Central memory CD4-positive, alpha-beta T cell (primary cell): ENCODE data around the gene TAAR2.
"Not testable (repeated sequence)": the region's sequence is repeated elsewhere in the genome, so short reads cannot be mapped to it uniquely, and the experiment has no call there.

Experiments used
- DNase-seq: peaks from one replicate; pipeline ENCODE4 v3.0.0; 2022
- total RNA-seq, 3 experiments: gene quantifications; one replicate each; lab custom pipeline; 2026; lab: John Stamatoyannopoulos, UW

Gene TAAR2
- total RNA-seq = 0 reads per million in 3 experiments

DNA sequence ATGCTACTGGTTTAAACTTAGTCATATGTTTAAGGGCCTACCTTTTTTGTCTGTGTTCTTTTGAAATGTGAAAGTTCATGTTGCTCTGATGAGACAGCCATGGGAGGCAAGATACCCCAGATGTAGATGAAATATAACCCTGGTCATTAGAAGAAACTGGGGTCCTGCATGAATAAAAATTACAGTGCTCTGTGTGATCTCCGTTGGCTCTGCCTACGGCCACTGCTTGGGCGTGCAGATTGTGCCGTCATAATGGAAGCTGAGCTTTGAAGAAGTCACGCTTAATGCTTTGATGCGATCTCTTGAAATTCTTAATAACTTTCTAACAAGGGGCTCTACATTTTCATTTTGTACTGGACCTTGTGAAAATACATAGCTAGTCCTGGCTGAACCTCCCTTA lies at the start of gene TAAR2:
Gene TAAR2 (minus strand): TSS at position 101 of the 400 bp plus-strand sequence. CDS start 0 bp downstream, at position 101.
- DNase-seq = no peak

DNA sequence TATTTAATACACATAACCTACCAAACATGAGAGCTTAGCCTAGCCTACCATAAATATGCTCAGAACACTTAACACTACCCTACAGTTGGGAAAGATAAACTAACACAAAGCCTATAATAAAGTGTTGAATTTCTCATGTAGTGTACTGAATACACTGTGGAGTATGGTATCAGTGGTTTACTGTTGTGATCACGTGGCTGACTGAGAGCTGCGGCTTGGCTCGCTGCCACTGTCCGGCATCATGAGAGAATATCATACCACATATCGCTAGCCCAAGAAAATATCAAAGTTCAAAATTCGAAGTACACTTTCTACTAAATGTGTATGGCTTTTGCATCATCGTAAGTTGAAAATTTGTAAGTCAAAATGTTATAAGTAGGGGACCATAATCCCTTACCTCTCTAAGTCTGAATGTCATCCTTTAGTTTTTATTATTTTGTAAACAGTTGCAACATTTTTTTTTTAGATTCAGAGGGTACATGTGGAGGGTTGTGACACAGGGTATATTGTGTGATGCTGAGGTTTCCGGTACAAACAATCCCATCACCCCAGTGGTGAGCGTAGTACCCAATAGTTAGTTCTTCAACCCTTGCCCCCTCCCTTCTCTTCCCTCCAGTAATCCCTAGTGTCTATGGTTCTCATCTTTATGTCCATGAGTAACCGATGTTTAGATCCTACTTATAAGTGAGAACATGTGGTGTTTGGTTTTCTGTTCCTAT lies 49.5 kb upstream of the TAAR2 start:
- DNase-seq = no peak

DNA sequence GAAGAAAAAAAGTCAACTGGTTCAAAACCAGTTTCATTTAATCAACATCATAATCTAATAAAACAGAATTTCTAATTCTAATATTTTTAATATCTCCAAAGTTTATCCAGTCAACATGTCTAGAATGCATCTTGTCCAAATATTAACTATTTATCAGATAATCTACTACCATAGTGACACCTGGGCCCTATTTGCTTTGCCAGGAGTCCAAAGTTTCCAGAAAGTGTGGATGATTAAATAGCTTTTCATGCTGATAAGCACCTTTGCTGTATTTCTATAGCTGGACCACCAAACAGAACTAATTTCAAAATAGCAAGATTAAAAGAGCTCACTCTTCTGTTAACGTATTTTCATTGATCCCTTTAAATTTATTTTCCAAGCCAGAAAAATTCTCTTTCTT lies 47.2 kb upstream of the TAAR2 start:
- DNase-seq = no peak

- DNase-seq = peak; percentile 25
Measured at GRCh38 chr6:132669690-132670291, 45.7 kb upstream of the TAAR2 start.

GRCh38 chr6:132666118-132666517 lies 42.0 kb upstream of the TAAR2 start:
- no peak for DNase-seq

GRCh38 chr6:132664309-132665034 lies 40.4 kb upstream of the TAAR2 start:
- DNase-seq = no peak

DNA sequence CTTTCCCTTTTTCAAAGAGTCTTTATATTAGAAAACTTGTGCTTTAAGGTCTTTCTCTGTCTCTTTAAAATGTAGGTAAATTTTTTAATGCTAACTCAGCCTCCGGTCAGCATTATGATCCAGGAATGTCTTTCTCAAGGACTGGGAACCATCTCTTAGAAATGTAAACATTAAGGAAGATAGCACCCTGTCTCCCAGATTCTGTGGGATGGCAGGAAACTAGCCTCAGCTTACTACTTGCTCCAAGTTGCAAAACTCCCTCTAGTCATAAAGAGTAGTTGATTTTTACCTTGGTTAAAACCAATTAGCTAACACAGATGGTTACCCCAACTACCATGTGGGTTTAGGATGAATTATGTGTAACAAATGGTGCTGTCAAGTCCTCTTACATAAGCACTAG lies 39.6 kb upstream of the TAAR2 start:
- DNase-seq = no peak

GRCh38 chr6:132661906-132662305 lies 37.8 kb upstream of the TAAR2 start:
- no peak for DNase-seq

- no peak for DNase-seq
Measured at GRCh38 chr6:132659082-132659481, 35.0 kb upstream of the TAAR2 start, which contains the start of gene TAAR1. Gene TAAR1, minus strand, starts transcription at chr6:132659182. Its CDS starts 13,179 bp downstream, at chr6:132646003.

GRCh38 chr6:132651062-132651461 lies 27.0 kb upstream of the TAAR2 start:
- DNase-seq = no peak

GRCh38 chr6:132650429-132650828 lies 26.4 kb upstream of the TAAR2 start:
- DNase-seq = no peak

- DNase-seq = no peak
Measured at GRCh38 chr6:132648828-132649227, 24.8 kb upstream of the TAAR2 start.

GRCh38 chr6:132648356-132648755 lies 24.3 kb upstream of the TAAR2 start:
- peak; percentile 13 for DNase-seq

- no peak for DNase-seq
Measured at GRCh38 chr6:132643547-132643946, 19.5 kb upstream of the TAAR2 start.

- DNase-seq = not testable (repeated sequence)
Measured at GRCh38 chr6:132637135-132637534, 13.1 kb upstream of the TAAR2 start.

- not testable (repeated sequence) for DNase-seq
Measured at GRCh38 chr6:132635906-132636305, 11.8 kb upstream of the TAAR2 start.

GRCh38 chr6:132635288-132635687 lies 11.2 kb upstream of the TAAR2 start:
- not testable (repeated sequence) for DNase-seq

- no peak for DNase-seq
Measured at GRCh38 chr6:132634796-132635195, 10.7 kb upstream of the TAAR2 start.

GRCh38 chr6:132633362-132633761 lies 9.3 kb upstream of the TAAR2 start:
- DNase-seq = no peak

GRCh38 chr6:132623106-132623845 lies 799 bp downstream of the TAAR2 start:
- DNase-seq = no peak

GRCh38 chr6:132616677-132617076 lies 7.4 kb downstream of the TAAR2 start:
- DNase-seq = no peak

- no peak for DNase-seq
Measured at GRCh38 chr6:132614554-132614953, 9.5 kb downstream of the TAAR2 start.
